Activated naive CD8-positive, alpha-beta T cell treated with anti-CD3 and anti-CD28 coated beads, Interleukin-2, amount 50 U/mL, for 24 hours (primary cell): Measurements from ENCODE around the gene ANKRD66.
"Not testable (repeated sequence)": the region's sequence is repeated elsewhere in the genome, so short reads cannot be mapped to it uniquely, and the experiment has no call there.

ENCODE experiments used
- ATAC-seq: fragments of 150-1000 bp; cut with Tn5 transposase; one replicate; pipeline ENCODE4 v1.10.0; 2021
- DNase-seq: peaks from one replicate; pipeline ENCODE4 v3.0.0; 2021
- H3K27ac Mint-ChIP-seq: one replicate; pipeline ENCODE4 v1.8.0; 2021; ENCODE audit warnings: mild to moderate bottlenecking, mixed read lengths
- H3K27me3 Mint-ChIP-seq: one replicate; pipeline ENCODE4 v1.8.0; 2021; ENCODE audit warnings: mixed read lengths
- H3K36me3 Mint-ChIP-seq: one replicate; pipeline ENCODE4 v1.8.0; 2021; ENCODE audit warnings: low read depth, mixed read lengths
- H3K4me1 Mint-ChIP-seq: one replicate; pipeline ENCODE4 v1.8.0; 2021; ENCODE audit warnings: mixed read lengths
- H3K4me3 Mint-ChIP-seq: one replicate; pipeline ENCODE4 v1.8.0; 2021; ENCODE audit warnings: mild to moderate bottlenecking, moderate library complexity, mixed read lengths
- H3K9me3 Mint-ChIP-seq: one replicate; pipeline ENCODE4 v1.8.0; 2021; ENCODE audit warnings: mixed read lengths

The ANKRD66 gene

GRCh38 chr6:46741910-46742309, 4.8 kb upstream of the ANKRD66 start:
- H3K27ac Mint-ChIP-seq: no peak overlapping the region
- ATAC-seq (no peak), DNase-seq (no peak)
- H3K27me3 Mint-ChIP-seq: peaks cover 23% of the 10 kb centered on the region
- H3K9me3 Mint-ChIP-seq: no peaks in the 10 kb centered on the region
- H3K36me3 Mint-ChIP-seq: no peaks in the 10 kb centered on the region
- no peaks in the 10 kb centered on the region for H3K4me1 Mint-ChIP-seq
- H3K4me3 Mint-ChIP-seq: no peak overlapping the region

GRCh38 chr6:46743425-46744158, 3.1 kb upstream of the ANKRD66 start:
- Mint-ChIP-seq H3K4me3 (no peak overlapping the region), H3K9me3 (no peaks in the 10 kb centered on the region), H3K4me1 (no peaks in the 10 kb centered on the region), H3K36me3 (no peaks in the 10 kb centered on the region), H3K27ac (no peak overlapping the region), H3K27me3 (peaks cover 14% of the 10 kb centered on the region)
- no peak for ATAC-seq
- DNase-seq: no peak

- H3K27ac Mint-ChIP-seq, DNase-seq, H3K4me3 Mint-ChIP-seq, ATAC-seq, H3K36me3 Mint-ChIP-seq, H3K4me1 Mint-ChIP-seq, H3K9me3 Mint-ChIP-seq: not testable (repeated sequence)
- H3K27me3 Mint-ChIP-seq: peaks cover 14% of the 10 kb centered on the region
Measured at GRCh38 chr6:46744159-46744725, 2.5 kb upstream of the ANKRD66 start.

- Mint-ChIP-seq H3K9me3 (no peaks in the 10 kb centered on the region), H3K4me1 (no peaks in the 10 kb centered on the region), H3K4me3 (no peak overlapping the region), H3K36me3 (no peaks in the 10 kb centered on the region), H3K27me3 (peaks cover 14% of the 10 kb centered on the region), H3K27ac (no peak overlapping the region)
- no peak for DNase-seq
- ATAC-seq: no peak
Measured at GRCh38 chr6:46745973-46746372, 760 bp upstream of the ANKRD66 start.

- H3K27me3 Mint-ChIP-seq: peaks cover 14% of the 10 kb centered on the region
Measured at GRCh38 chr6:46748940-46749503, 2.3 kb downstream of the ANKRD66 start.

GRCh38 chr6:46749731-46750130, 3.0 kb downstream of the ANKRD66 start:
- H3K4me1 Mint-ChIP-seq: no peaks in the 10 kb centered on the region
- peaks cover 14% of the 10 kb centered on the region for H3K27me3 Mint-ChIP-seq
- no peak overlapping the region for H3K27ac Mint-ChIP-seq
- H3K36me3 Mint-ChIP-seq: no peaks in the 10 kb centered on the region
- DNase-seq: no peak
- no peak overlapping the region for H3K4me3 Mint-ChIP-seq
- H3K9me3 Mint-ChIP-seq: no peaks in the 10 kb centered on the region
- ATAC-seq: no peak

More at GRCh38 chr6:46748940-46749503, 2.3 kb downstream of the ANKRD66 start:
- Mint-ChIP-seq H3K27ac (no peak overlapping the region), H3K4me3 (no peak overlapping the region), H3K4me1 (no peaks in the 10 kb centered on the region), H3K36me3 (no peaks in the 10 kb centered on the region), H3K9me3 (no peaks in the 10 kb centered on the region)
- DNase-seq (no peak), ATAC-seq (no peak)

- no peaks in the 10 kb centered on the region for H3K9me3 Mint-ChIP-seq
- no peaks in the 10 kb centered on the region for H3K36me3 Mint-ChIP-seq
- DNase-seq (no peak), ATAC-seq (no peak)
- H3K27ac Mint-ChIP-seq: no peak overlapping the region
- H3K4me3 Mint-ChIP-seq: no peak overlapping the region
- peaks cover 5% of the 10 kb centered on the region for H3K27me3 Mint-ChIP-seq
- H3K4me1 Mint-ChIP-seq: no peaks in the 10 kb centered on the region
Measured at GRCh38 chr6:46751658-46752057, 4.9 kb downstream of the ANKRD66 start.

GRCh38 chr6:46755865-46756264, 9.1 kb downstream of the ANKRD66 start:
- DNase-seq (no peak), ATAC-seq (no peak)
- H3K9me3 Mint-ChIP-seq: no peaks in the 10 kb centered on the region
- peaks cover 3% of the 10 kb centered on the region for H3K27me3 Mint-ChIP-seq
- no peaks in the 10 kb centered on the region for H3K36me3 Mint-ChIP-seq
- no peak overlapping the region for H3K27ac Mint-ChIP-seq
- H3K4me1 Mint-ChIP-seq: no peaks in the 10 kb centered on the region
- H3K4me3 Mint-ChIP-seq: no peak overlapping the region

- no peaks in the 10 kb centered on the region for H3K4me1 Mint-ChIP-seq
Measured at GRCh38 chr6:46756469-46757213, 9.9 kb downstream of the ANKRD66 start.

GRCh38 chr6:46757214-46757596, 10.5 kb downstream of the ANKRD66 start:
- ATAC-seq: no peak
- H3K27ac Mint-ChIP-seq: no peak overlapping the region

More at GRCh38 chr6:46756469-46757213, 9.9 kb downstream of the ANKRD66 start:
- Mint-ChIP-seq H3K36me3 (no peaks in the 10 kb centered on the region), H3K9me3 (no peaks in the 10 kb centered on the region), H3K27me3 (peaks cover 3% of the 10 kb centered on the region), H3K4me3 (no peak overlapping the region), H3K27ac (no peak overlapping the region)
- ATAC-seq (no peak), DNase-seq (no peak)

GRCh38 chr6:46758960-46759753, 12.4 kb downstream of the ANKRD66 start:
- Mint-ChIP-seq H3K4me3 (no peak overlapping the region), H3K4me1 (no peaks in the 10 kb centered on the region), H3K27me3 (peaks cover 8% of the 10 kb centered on the region), H3K9me3 (no peaks in the 10 kb centered on the region), H3K27ac (no peak overlapping the region), H3K36me3 (no peaks in the 10 kb centered on the region)
- DNase-seq (no peak), ATAC-seq (no peak)

More at GRCh38 chr6:46757214-46757596, 10.5 kb downstream of the ANKRD66 start:
- Mint-ChIP-seq H3K4me1 (no peaks in the 10 kb centered on the region), H3K9me3 (no peaks in the 10 kb centered on the region), H3K36me3 (no peaks in the 10 kb centered on the region), H3K4me3 (no peak overlapping the region), H3K27me3 (peaks cover 3% of the 10 kb centered on the region)
- DNase-seq: no peak

GRCh38 chr6:46760925-46761324, 14.2 kb downstream of the ANKRD66 start:
- Mint-ChIP-seq H3K4me3 (no peak overlapping the region), H3K9me3 (no peaks in the 10 kb centered on the region), H3K27ac (no peak overlapping the region), H3K36me3 (no peaks in the 10 kb centered on the region), H3K27me3 (peaks cover 18% of the 10 kb centered on the region), H3K4me1 (no peaks in the 10 kb centered on the region)
- ATAC-seq (no peak), DNase-seq (no peak)

GRCh38 chr6:46763466-46763865, 16.7 kb downstream of the ANKRD66 start:
- Mint-ChIP-seq H3K9me3 (no peaks in the 10 kb centered on the region), H3K27me3 (peaks cover 20% of the 10 kb centered on the region), H3K4me3 (no peak overlapping the region), H3K27ac (no peak overlapping the region), H3K36me3 (no peaks in the 10 kb centered on the region), H3K4me1 (no peaks in the 10 kb centered on the region)
- no peak for ATAC-seq
- no peak for DNase-seq

- H3K27ac Mint-ChIP-seq, DNase-seq, ATAC-seq, H3K9me3 Mint-ChIP-seq, H3K4me1 Mint-ChIP-seq, H3K4me3 Mint-ChIP-seq, H3K36me3 Mint-ChIP-seq: not testable (repeated sequence)
- peaks cover 25% of the 10 kb centered on the region for H3K27me3 Mint-ChIP-seq
Measured at GRCh38 chr6:46764280-46764679, 17.5 kb downstream of the ANKRD66 start.
